HG02884 (cell line): Measurements from ENCODE around the gene STAT2.
"Not testable (repeated sequence)": the region's sequence is repeated elsewhere in the genome, so short reads cannot be mapped to it uniquely, and the experiment has no call there.

Experiments used
- ATAC-seq: cut with Tn5 transposase; IDR thresholded peaks from one replicate; pipeline ENCODE4 v1.9.1; 2021; ENCODE audit warnings: mild to moderate bottlenecking, moderate library complexity; ENCODE audit not compliant: unreplicated experiment

Gene STAT2

GRCh38 chr12:56362130-56363059 lies 2.5 kb upstream of the STAT2 start, which contains the start of gene APOF:
Gene APOF (minus strand): TSS chr12:56362857. CDS start chr12:56362745, 112 bp downstream.
- no peak for ATAC-seq

DNA sequence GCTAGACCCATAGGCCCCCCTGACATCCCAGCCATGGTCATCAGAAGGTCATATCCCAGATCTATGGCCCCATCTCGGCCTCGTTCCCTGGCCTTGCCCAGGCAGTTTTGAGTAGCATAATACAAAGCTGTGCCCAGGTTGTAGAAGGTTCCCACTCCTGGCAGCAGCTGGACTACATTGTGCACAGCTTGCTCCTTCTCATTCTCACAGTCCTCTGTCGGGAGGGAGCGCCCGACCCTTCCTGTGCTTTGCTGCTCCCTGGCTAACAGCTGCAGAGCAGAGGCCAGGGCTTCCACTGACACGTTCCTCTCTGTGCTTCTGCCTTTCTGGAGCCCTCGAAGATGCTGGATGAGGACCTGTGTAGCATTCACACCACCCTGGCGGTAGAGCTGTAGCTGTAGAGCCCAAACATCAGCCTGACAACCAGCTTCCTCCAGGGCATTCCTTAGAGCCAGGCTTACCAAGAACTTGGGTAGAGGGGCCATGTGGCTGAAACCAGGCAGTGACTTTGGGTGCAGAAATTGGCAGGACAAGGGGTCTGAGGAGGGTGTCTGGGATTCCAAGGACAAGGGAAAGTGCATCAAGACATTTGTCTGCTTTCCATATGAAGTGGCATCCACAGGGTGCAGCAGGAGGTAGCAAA lies 1.7 kb upstream of the STAT2 start:
- ATAC-seq: no peak

- ATAC-seq: no peak
Measured at GRCh38 chr12:56358836-56359532, 923 bp downstream of the STAT2 start.

- ATAC-seq: no peak
Measured at GRCh38 chr12:56351325-56351724, 8.6 kb downstream of the STAT2 start.

DNA sequence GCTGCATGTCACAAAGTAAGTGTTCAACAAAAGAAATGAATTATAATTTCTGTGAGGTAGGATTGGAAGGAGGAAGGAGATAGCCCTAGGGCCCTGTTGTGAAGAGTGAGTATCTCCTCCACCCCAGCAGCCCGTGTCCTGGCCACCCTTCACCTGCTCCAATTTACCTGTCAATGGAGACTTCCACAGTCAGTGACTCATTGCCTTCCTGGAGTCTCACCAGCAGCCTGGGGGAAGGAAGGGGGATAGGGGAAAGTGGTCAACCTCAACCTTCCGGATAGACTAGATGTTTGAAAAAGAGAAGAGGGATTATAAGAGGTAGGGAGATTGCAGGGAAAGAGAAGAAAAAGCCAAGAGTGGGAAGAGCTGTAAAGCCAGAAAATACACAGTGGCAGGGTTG lies 9.2 kb downstream of the STAT2 start:
- ATAC-seq: no peak

DNA sequence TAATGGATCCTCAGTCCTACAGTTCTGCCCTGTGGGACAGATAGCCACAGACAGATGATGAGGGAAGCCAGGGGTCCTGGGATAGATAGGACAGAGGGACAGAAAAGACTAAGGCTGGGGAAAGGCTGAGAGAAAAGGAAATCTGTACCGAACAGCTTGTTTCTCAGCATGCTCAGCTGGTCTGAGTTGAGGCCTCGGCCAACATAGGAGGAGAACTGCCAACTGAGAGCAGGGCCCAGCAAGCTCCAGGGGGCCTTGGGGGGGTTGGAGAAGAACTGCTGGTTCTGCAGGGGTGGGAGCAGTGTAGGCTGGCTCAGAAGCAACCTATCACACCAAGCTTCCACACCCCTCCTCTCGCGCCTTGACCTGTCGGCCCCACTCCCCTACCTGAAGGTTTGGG lies 11.1 kb downstream of the STAT2 start:
- no peak for ATAC-seq

DNA sequence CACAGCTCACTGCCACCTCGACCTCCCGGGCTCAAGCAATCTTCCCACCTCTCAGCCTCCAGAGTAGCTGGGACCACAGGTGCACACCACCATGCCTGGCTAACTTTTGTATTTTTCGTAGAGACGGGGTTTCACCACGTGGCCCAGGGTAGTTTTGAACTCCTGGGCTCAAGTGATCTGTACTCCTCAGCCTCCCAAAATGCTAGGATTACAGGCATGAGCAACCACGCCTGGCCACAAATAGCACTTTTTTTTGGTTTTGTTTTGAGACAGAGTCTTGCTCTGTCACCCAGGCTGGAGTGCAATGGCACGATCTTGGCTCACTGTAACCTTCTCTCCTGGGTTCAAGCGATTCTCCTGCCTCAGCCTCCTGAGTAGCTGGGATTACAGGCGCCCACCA lies 12.7 kb downstream of the STAT2 start:
- ATAC-seq: not testable (repeated sequence)

- no peak for ATAC-seq
Measured at GRCh38 chr12:56346675-56347074, 13.2 kb downstream of the STAT2 start.

DNA sequence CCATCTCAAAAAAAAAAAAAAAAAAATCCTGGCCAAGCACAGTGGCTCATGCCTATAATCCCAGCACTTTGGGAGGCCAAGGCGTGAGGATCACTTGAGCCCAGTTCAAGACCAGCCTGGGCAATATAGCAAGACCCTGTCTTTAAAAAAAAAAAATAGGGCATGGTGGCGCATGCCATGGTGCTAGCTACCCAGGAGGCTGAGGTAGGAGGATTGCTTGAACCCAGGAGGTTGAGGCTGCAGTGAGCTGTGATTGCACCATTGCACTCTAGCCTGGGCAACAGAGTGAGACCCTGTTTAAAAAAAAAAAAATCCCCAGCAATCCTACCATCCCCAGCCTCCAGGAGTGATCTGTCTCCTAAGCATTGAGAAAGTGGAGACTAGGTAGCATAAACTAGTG lies 17.6 kb downstream of the STAT2 start:
- not testable (repeated sequence) for ATAC-seq

DNA sequence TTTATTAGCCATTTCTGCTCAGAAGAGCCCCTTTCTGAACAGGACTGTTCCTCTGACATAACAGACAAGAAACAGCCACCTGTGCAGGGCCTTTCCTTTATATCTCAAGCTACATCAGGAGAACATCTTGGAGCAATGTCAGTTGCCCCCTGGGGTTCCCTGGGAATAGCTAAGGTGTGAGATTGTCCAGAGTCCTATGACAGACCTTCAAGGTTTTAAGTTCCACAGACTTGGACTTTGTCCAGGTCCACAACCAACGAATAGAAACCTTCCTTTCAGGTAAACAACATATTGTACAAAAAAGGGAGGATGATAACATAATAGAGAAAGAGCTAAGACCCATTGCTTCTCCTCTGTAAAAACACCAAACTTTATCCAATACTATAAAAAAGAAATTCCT lies 18.3 kb downstream of the STAT2 start:
- ATAC-seq: no peak

DNA sequence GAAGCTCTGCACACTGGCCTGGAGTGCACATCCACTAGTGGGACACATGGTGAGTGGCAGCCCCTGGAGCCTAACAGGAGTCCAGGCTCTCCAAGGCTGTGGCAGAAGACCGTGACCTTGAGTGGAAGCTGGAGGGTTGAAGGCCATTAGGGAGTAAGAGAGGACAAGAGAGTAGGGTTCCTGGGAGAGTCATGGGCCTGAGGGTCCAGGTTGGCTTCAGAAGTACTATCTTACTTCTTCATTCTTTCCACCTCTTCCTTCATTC lies 20.8 kb downstream of the STAT2 start:
- ATAC-seq: no peak

GRCh38 chr12:56338308-56339157 lies 21.4 kb downstream of the STAT2 start, which contains the start of gene IL23A:
Gene IL23A (plus strand): TSS chr12:56338884. CDS start chr12:56339045, 161 bp downstream.
- ATAC-seq: no peak

- no peak for ATAC-seq
Measured at GRCh38 chr12:56337753-56338251, 22.1 kb downstream of the STAT2 start.

DNA sequence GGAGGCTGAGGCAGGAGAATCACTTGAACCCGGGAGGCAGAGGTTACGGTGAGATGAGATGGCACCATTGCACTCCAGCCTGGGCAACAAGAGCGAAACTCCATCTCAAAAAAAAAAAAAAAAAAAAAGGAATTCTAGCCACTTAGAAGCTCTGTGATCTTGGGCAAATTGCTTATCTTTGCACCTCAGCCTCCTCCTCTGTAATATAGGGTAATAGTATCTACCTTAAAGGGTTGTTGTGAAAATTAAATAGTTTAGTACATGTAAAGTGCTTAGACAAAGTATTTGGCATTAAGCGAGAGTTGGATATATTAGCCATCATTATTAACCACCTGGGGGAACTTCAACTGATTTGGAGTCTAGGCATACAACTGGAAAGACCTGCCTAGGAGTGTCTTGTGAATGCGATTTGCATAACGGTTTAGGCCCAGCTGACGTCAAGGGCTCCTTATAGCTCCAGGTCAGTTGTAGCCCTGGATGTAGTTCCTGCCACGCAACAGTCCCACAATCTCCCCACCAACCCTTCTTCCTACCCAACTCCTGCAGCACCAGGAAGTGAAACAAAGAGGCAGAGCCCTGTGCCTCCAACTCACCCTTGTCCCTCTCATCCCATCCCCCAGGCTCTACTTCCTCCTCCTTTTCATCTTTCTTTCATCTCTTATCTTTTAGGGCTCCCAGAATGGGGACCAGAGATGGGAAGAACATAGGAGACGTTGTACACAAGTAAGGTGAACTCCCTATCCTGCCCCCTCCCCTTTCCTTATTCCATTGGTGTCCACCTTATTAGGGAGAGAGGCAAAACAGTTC lies 23.3 kb downstream of the STAT2 start:
- no peak for ATAC-seq

DNA sequence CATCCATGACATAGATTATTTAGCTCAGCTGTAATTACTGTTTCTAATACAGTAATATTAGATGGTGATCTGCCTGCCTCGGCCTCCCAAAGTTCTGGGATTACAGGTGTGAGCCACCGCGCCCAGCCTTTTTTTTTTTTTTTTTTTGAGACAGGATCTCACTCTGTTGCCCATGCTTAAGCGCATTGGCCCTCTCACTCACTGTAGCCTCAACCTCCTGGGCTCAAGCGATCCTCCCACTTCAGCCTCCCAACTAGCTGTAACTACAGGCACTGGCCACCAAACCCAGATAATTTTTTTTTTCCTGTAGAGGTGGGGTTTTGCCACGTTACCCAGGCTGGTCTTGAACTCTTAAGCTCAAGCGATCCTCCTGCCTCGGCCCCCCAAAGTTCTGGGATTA lies 24.4 kb downstream of the STAT2 start:
- ATAC-seq: not testable (repeated sequence)

DNA sequence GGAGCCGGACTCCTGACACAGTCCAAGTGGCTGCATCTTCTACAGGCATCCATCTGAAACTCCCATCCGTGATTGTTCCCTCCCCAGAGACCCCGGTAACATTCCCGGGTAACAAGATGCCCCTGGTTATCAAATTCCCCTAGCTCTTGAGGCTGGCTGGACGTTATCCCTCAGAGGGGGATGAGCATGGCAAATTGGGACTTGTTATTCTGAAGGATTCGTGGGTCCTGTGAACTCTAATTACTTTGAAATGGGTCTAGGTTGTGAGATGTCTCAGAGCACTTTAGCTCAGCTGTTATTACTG lies 25.5 kb downstream of the STAT2 start:
- no peak for ATAC-seq

DNA sequence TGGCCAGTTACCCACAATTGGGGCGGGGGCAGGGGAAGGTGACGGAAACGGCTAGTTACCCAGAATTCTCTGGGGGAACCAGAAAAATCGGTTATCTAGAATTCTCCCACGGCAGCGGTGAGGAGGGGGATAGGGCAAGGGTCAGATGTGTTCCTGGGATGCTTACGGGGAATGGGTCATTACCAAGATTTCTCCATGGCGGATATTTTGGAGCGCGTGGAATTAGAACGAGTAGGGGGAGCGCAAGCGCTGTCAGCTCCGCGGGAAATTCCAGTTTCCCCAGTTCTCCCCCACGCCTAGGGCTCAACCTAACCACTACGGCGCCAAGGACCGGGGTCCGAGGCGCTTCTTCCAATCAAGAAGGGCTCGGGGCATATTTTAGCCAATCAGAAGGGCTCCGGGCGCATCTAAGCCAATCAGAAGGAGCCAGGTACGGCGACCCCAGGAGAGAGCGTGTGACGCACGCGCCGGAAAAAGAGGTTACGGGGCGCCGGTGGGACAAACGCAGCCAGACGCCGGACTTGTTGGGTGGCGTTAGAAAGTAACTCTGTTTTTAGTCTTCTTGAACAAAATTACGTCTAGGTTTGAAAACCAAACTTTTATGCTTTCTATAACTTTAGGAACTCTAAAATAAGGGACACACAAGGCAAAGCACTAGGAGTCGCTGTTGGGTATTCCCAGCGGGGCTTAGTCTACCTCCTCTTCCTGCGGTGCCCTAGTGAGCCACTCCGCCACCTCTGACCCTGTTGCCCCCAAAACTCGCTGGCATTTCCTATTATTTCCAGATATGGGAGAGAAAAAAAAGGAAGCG lies 26.0 kb downstream of the STAT2 start, which contains the start of gene PAN2:
PAN2 (minus strand) TSS at position 322 of the 811 bp plus-strand sequence. CDS start 906 bp downstream, outside the sequence.
- ATAC-seq: peak; percentile 91

DNA sequence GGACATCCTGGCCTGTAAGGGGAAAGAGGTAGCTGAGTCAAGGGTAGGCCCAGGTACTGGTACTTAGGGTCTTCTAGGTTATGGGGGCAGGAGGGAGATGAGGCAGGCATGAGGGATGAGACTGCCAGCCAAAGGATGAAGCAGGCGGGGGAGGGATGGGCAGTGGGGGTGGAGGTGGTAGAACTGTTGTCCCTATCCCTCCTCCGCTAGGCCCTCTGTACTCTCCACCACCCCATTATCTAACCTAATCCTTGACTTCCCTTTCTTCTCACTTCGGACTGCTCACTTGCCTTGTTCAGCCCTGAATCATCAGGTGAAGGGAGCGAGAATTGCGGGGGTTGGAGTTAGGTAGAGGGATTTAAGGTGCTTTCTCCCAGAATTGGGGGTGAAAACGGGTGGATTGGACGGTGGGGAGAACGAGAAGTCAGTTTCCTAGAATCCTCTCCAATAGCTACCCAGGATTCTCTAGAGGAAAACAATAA lies 26.7 kb downstream of the STAT2 start:
- ATAC-seq: no peak
